ENCODE results near the gene CNOT8. TPM values are rescaled to one million over a fixed set of nuclear protein-coding genes. Genes with fewer than 3 reads are reported as not detected.

Gene CNOT8
- total and polyA plus RNA-seq, 9 of the 15 experiments (the other 6 are each of a cell fraction or from before 2014, with no cell fraction given), result 15.2 to 68.9 (median 52.1) TPM

GRCh38 chr5:154892369-154892771 lies 33.9 kb downstream of the CNOT8 start:
- no peaks in the 10 kb centered on the region for H3K27me3 ChIP-seq (ENCODE audit: control insufficient read depth in 2 of 2, insufficient read depth in 2 of 2, low read length in 2 of 2)
- H3K4me1 ChIP-seq (replicated peaks in 1 of 2; ENCODE audit: control insufficient read depth in 2 of 2, insufficient read depth in 2 of 2, low read length in 2 of 2), result no peaks in the 10 kb centered on the region
- H3K4me2 ChIP-seq (ENCODE audit: insufficient read depth, low read length), result no peak overlapping the region
- in situ Hi-C loops (cut with MboI), result no loop called here
- H3K27ac ChIP-seq (ENCODE audit: extremely low read depth, low read depth, low read length), result no peak overlapping the region
- H3K9ac ChIP-seq (ENCODE audit: insufficient read depth in 1 of 2, low read depth in 2 of 2, low read length in 2 of 2), result no peak overlapping the region
- H3K9me1 ChIP-seq (ENCODE audit: control insufficient read depth, insufficient read depth, low read length), result no peaks in the 10 kb centered on the region
- ATAC-seq, result no peak
- intact Hi-C loops (cut with micrococcal nuclease), result no loop called here
- ChIA-PET CTCF (ENCODE audit: low intra/inter-chr PET ratio) (no interaction called here), POLR2A (interaction anchor here (0.6 to 1.4 kb wide), 2 partner anchors 12 to 29 kb away, joined by 3 read pairs; no protein-coding TSS in a partner anchor)
- TF ChIP-seq YBX1 (IDR thresholded peaks at IDR 0.05), result no peak
- no peaks in the 10 kb centered on the region for H3K79me2 ChIP-seq (ENCODE audit: control insufficient read depth, insufficient read depth, low read length)
- H3K4me3 ChIP-seq, result no peak overlapping the region
- no TSS peak for BruUV-seq (replicated peaks)
- FAIRE-seq, result no peak
- H4K20me1 ChIP-seq (replicated peaks; ENCODE audit: control insufficient read depth, insufficient read depth, low read length), result no peaks in the 10 kb centered on the region
- H3K36me3 ChIP-seq (ENCODE audit: control insufficient read depth, insufficient read depth, low read length), result peaks cover 92% of the 10 kb centered on the region
- WGBS (ENCODE audit: insufficient coverage, low coverage, missing lambda C conversion rate), result 92% methylated on average over 13 of the region's 13 CpGs
- H2AFZ ChIP-seq (ENCODE audit: low read depth, low read length), result no peak overlapping the region
- no peak for DNase-seq (ENCODE audit: extremely low read depth in 1 of 4, low spot score in 3 of 4)
- H3K9me3 ChIP-seq (replicated peaks; ENCODE audit: control insufficient read depth, insufficient read depth, low read depth, low read length), result peaks cover 4% of the 10 kb centered on the region

- WGBS (ENCODE audit: insufficient coverage, low coverage, missing lambda C conversion rate), result 98% methylated on average over 5 of the region's 5 CpGs
- TF ChIP-seq ZNF316 (IDR thresholded peaks at IDR 0.05) (no peak), ZNF79 (CRISPR knock-in tag; IDR thresholded peaks at IDR 0.05; ENCODE audit: low read depth) (no peak), MCM5 (IDR thresholded peaks at IDR 0.05; ENCODE audit: low read depth) (no peak), BMI1 (IDR thresholded peaks at IDR 0.05; ENCODE audit: low read length) (no peak), E2F5 (CRISPR knock-in tag; IDR thresholded peaks at IDR 0.05) (no peak), HDAC8 (tag; IDR thresholded peaks at IDR 0.05) (no peak), MCM7 (IDR thresholded peaks at IDR 0.05) (no peak), HDAC3 (IDR thresholded peaks at IDR 0.05; ENCODE audit: borderline replicate concordance, partially characterized antibody) (no peak), CTBP1 (IDR thresholded peaks at IDR 0.05; ENCODE audit: borderline replicate concordance) (no peak), ZNF165 (CRISPR knock-in tag; IDR thresholded peaks at IDR 0.05; ENCODE audit: borderline replicate concordance) (no peak), DACH1 (IDR thresholded peaks at IDR 0.05; ENCODE audit: partially characterized antibody) (no peak)
- TF ChIP-seq, protein P1, sequence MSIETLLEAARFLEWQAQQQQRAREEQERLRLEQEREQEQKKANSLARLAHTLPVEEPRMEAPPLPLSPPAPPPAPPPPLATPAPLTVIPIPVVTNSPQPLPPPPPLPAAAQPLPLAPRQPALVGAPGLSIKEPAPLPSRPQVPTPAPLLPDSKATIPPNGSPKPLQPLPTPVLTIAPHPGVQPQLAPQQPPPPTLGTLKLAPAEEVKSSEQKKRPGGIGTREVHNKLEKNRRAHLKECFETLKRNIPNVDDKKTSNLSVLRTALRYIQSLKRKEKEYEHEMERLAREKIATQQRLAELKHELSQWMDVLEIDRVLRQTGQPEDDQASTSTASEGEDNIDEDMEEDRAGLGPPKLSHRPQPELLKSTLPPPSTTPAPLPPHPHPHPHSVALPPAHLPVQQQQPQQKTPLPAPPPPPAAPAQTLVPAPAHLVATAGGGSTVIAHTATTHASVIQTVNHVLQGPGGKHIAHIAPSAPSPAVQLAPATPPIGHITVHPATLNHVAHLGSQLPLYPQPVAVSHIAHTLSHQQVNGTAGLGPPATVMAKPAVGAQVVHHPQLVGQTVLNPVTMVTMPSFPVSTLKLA (conservative IDR thresholded peaks at IDR 0.05), result no peak
- BruUV-seq (replicated peaks), result no TSS peak
- H3K4me1 ChIP-seq (replicated peaks in 1 of 2; ENCODE audit: control insufficient read depth in 2 of 2, insufficient read depth in 2 of 2, low read length in 2 of 2), result no peaks in the 10 kb centered on the region
- H3K4me3 ChIP-seq, result no peak overlapping the region
- FAIRE-seq (no peak), DNase-seq (ENCODE audit: extremely low read depth in 1 of 4, low spot score in 3 of 4) (no peak), ATAC-seq (no peak)
- H3K9me1 ChIP-seq (ENCODE audit: control insufficient read depth, insufficient read depth, low read length), result no peaks in the 10 kb centered on the region
- intact Hi-C loops (cut with micrococcal nuclease) (no loop called here), in situ Hi-C loops (cut with MboI) (no loop called here)
- peaks cover 92% of the 10 kb centered on the region for H3K36me3 ChIP-seq (ENCODE audit: control insufficient read depth, insufficient read depth, low read length)
- H3K4me2 ChIP-seq (ENCODE audit: insufficient read depth, low read length), result no peak overlapping the region
- ChIA-PET POLR2A (interaction anchor here (1.2 to 1.4 kb wide), 2 partner anchors 11 to 16 kb away, joined by 3 read pairs; no protein-coding TSS in a partner anchor), CTCF (ENCODE audit: low intra/inter-chr PET ratio) (no interaction called here)
- no peak overlapping the region for H3K27ac ChIP-seq (ENCODE audit: extremely low read depth, low read depth, low read length)
- H3K27me3 ChIP-seq (ENCODE audit: control insufficient read depth in 2 of 2, insufficient read depth in 2 of 2, low read length in 2 of 2), result no peaks in the 10 kb centered on the region
- H2AFZ ChIP-seq (ENCODE audit: low read depth, low read length), result no peak overlapping the region
- H3K9me3 ChIP-seq (replicated peaks; ENCODE audit: control insufficient read depth, insufficient read depth, low read depth, low read length), result no peaks in the 10 kb centered on the region; the same call in 1 of the 2 replicates
- H3K79me2 ChIP-seq (ENCODE audit: control insufficient read depth, insufficient read depth, low read length), result no peaks in the 10 kb centered on the region
- no peak overlapping the region for H3K9ac ChIP-seq (ENCODE audit: insufficient read depth in 1 of 2, low read depth in 2 of 2, low read length in 2 of 2)
- H4K20me1 ChIP-seq (replicated peaks; ENCODE audit: control insufficient read depth, insufficient read depth, low read length), result no peaks in the 10 kb centered on the region
Measured at GRCh38 chr5:154893381-154893780, 35.0 kb downstream of the CNOT8 start.
